IMR-90 (cell line): ENCODE data around the gene FBXL7. TPM values are rescaled to one million over a fixed set of nuclear protein-coding genes. Genes with fewer than 3 reads are reported as not detected.

Experiments
- ATAC-seq: fragments of 200-7000 bp; cut with Tn5 transposase; 2 replicates; pipeline ENCODE4 v1.9.1; 2020; ENCODE audit warnings: low read depth, mild to moderate bottlenecking, moderate library complexity
- BruUV-seq: library from RNA; stranded (reverse); fragments of 400-500 nt; replicated peaks from 2 replicates; lab custom pipeline; 2021; lab: Mats Ljungman, UMichigan
- CTCF ChIA-PET: fragments of 300-600 bp; formaldehyde crosslinking; extraction: SDS; loops from one replicate; lab custom pipeline; 2021; ENCODE audit warnings: antibody characterized with exemption; lab: Yijun Ruan, JAX
- POLR2A ChIA-PET: fragments of 300-600 bp; sonication (Branson Sonifier 250); formaldehyde crosslinking; loops from one replicate; lab custom pipeline; 2022; ENCODE audit warnings: antibody characterized with exemption; ENCODE audit not compliant: unreplicated experiment; lab: Charles Lee
- DNase-seq: peaks from one replicate; pipeline ENCODE4 v3.0.0; 2013
- H2AFZ ChIP-seq: replicated peaks from 2 replicates; pipeline ENCODE3; 2013; ENCODE audit warnings: low read length, mild to moderate bottlenecking; ENCODE audit not compliant: poor library complexity
- H2AK5ac ChIP-seq: 2 replicates; pipeline ENCODE4 v1.6.1; 2013; ENCODE audit warnings: low read depth, low read length, inconsistent platforms
- H2AK9ac ChIP-seq: replicated peaks from 2 replicates; pipeline ENCODE3; 2013; ENCODE audit warnings: mild to moderate bottlenecking, low read depth, low read length, moderate library complexity; ENCODE audit not compliant: poor library complexity
- H2BK120ac ChIP-seq: 2 replicates; pipeline ENCODE4 v1.6.1; 2013; ENCODE audit warnings: low read depth, low read length, inconsistent platforms
- H2BK15ac ChIP-seq: 3 replicates; pipeline ENCODE4 v1.6.1; 2013; ENCODE audit warnings: low read depth, low read length, inconsistent platforms
- H2BK20ac ChIP-seq: 2 replicates; pipeline ENCODE4 v1.6.1; 2013; ENCODE audit warnings: low read depth, mild to moderate bottlenecking, inconsistent platforms, low read length, moderate library complexity
- H2BK5ac ChIP-seq: 2 replicates; pipeline ENCODE4 v1.6.1; 2013; ENCODE audit warnings: mild to moderate bottlenecking, low read depth, low read length, inconsistent platforms; ENCODE audit not compliant: poor library complexity, severe bottlenecking
- H3K14ac ChIP-seq: replicated peaks from 2 replicates; pipeline ENCODE4 v1.6.1; 2013; ENCODE audit warnings: low read depth, low read length, inconsistent platforms
- H3K18ac ChIP-seq: 2 replicates; pipeline ENCODE4 v1.6.1; 2013; ENCODE audit warnings: low read depth, low read length, control low read depth
- H3K23ac ChIP-seq: 2 replicates; pipeline ENCODE4 v1.6.1; 2013; ENCODE audit warnings: low read depth, low read length, inconsistent platforms
- H3K27ac ChIP-seq: 2 replicates; pipeline ENCODE4 v1.5.1; 2013; ENCODE audit warnings: mild to moderate bottlenecking, control low read depth, low read length; ENCODE audit not compliant: insufficient read depth
- H3K27me3 ChIP-seq: 2 replicates; pipeline ENCODE4 v1.6.1; 2013; ENCODE audit warnings: low read length; ENCODE audit not compliant: control insufficient read depth, insufficient read depth
- H3K36me3 ChIP-seq: 2 replicates; pipeline ENCODE4 v1.6.1; 2013; ENCODE audit warnings: low read length, mixed read lengths; ENCODE audit not compliant: control insufficient read depth, insufficient read depth
- H3K4ac ChIP-seq: 2 replicates; pipeline ENCODE4 v1.6.1; 2013; ENCODE audit warnings: low read depth, low read length, inconsistent platforms
- H3K4me1 ChIP-seq: 2 replicates; pipeline ENCODE4 v1.6.1; 2013; ENCODE audit warnings: low read length, mixed read lengths; ENCODE audit not compliant: control insufficient read depth, insufficient read depth
- H3K4me2 ChIP-seq: 2 replicates; pipeline ENCODE4 v1.6.1; 2013; ENCODE audit warnings: low read depth, mild to moderate bottlenecking, control low read depth, low read length, moderate library complexity
- H3K4me3 ChIP-seq: 2 replicates; pipeline ENCODE4 v1.5.1; 2013; ENCODE audit warnings: low read depth, mild to moderate bottlenecking, control low read depth, low read length, moderate library complexity; ENCODE audit not compliant: insufficient read depth
- H3K56ac ChIP-seq: 2 replicates; pipeline ENCODE4 v1.6.1; 2013; ENCODE audit warnings: low read length, inconsistent platforms; ENCODE audit not compliant: insufficient read depth; ENCODE audit errors: extremely low read depth
- H3K79me1 ChIP-seq, 2 experiments: 2 replicates each; pipeline ENCODE4 v1.6.1; 2013; ENCODE audit warnings: low read length in 2 of 2, inconsistent platforms in 1 of 2, low read depth in 1 of 2
- H3K9ac ChIP-seq: 2 replicates; pipeline ENCODE4 v1.6.1; 2013; ENCODE audit warnings: low read depth, low read length, control low read depth
- H3K9me1 ChIP-seq: 2 replicates; pipeline ENCODE4 v1.6.1; 2013; ENCODE audit warnings: low read length, inconsistent platforms; ENCODE audit not compliant: insufficient read depth
- H3K9me3 ChIP-seq: 2 replicates; pipeline ENCODE4 v1.6.1; 2013; ENCODE audit warnings: low read length; ENCODE audit not compliant: control insufficient read depth, insufficient read depth
- H4K20me1 ChIP-seq: 2 replicates; pipeline ENCODE4 v1.6.1; 2013; ENCODE audit warnings: low read length, inconsistent platforms; ENCODE audit not compliant: insufficient read depth
- H4K5ac ChIP-seq: 2 replicates; pipeline ENCODE4 v1.6.1; 2013; ENCODE audit warnings: mild to moderate bottlenecking, low read depth, low read length, control low read depth
- H4K8ac ChIP-seq, 2 experiments: 2 replicates each; pipeline ENCODE4 v1.6.1; 2013; ENCODE audit warnings: low read depth in 2 of 2, low read length in 2 of 2, control low read depth in 1 of 2, inconsistent platforms in 1 of 2
- H4K91ac ChIP-seq: 2 replicates; pipeline ENCODE4 v1.6.1; 2013; ENCODE audit warnings: low read depth, low read length, inconsistent platforms; ENCODE audit not compliant: insufficient read depth
- BHLHE40 ChIP-seq: fragments of 150-350 bp; IDR thresholded peaks from 2 replicates; pipeline ENCODE4 v1.6.1; 2016; ENCODE audit warnings: mild to moderate bottlenecking, low read depth, low read length
- CEBPB ChIP-seq: IDR thresholded peaks from 2 replicates; pipeline ENCODE4 v1.6.1; 2012; ENCODE audit warnings: low read depth, low read length, improper control_type of control experiment
- CHD1 ChIP-seq: IDR thresholded peaks from 2 replicates; pipeline ENCODE4 v1.6.1; 2012; ENCODE audit warnings: low read depth, low read length, improper control_type of control experiment
- CTCF ChIP-seq: conservative IDR thresholded peaks from 2 replicates; pipeline ENCODE4 v1.5.1; 2012; ENCODE audit warnings: mild to moderate bottlenecking, low read depth, low read length, improper control_type of control experiment
- ELK1 ChIP-seq: fragments of 150-350 bp; IDR thresholded peaks from 2 replicates; pipeline ENCODE4 v1.6.1; 2016; ENCODE audit warnings: low read depth, mild to moderate bottlenecking, low read length, moderate library complexity, borderline replicate concordance
- FOS ChIP-seq: fragments of 150-350 bp; IDR thresholded peaks from 2 replicates; pipeline ENCODE4 v1.6.1; 2016; ENCODE audit warnings: low read depth, low read length
- MAFK ChIP-seq: IDR thresholded peaks from 2 replicates; pipeline ENCODE4 v1.6.1; 2012; ENCODE audit warnings: low read depth, low read length, improper control_type of control experiment
- MAZ ChIP-seq: IDR thresholded peaks from 2 replicates; pipeline ENCODE4 v1.6.1; 2012; ENCODE audit warnings: low read depth, mild to moderate bottlenecking, low read length, improper control_type of control experiment, moderate library complexity, borderline replicate concordance
- MXI1 ChIP-seq: IDR thresholded peaks from 2 replicates; pipeline ENCODE4 v1.6.1; 2012; ENCODE audit warnings: low read depth, mild to moderate bottlenecking, low read length, moderate library complexity, borderline replicate concordance
- NFE2L2 ChIP-seq: fragments of 150-350 bp; IDR thresholded peaks from 2 replicates; pipeline ENCODE4 v1.6.1; 2016; ENCODE audit warnings: low read depth, mild to moderate bottlenecking, low read length
- POLR2A ChIP-seq: IDR thresholded peaks from 2 replicates; pipeline ENCODE4 v1.6.1; 2012; ENCODE audit warnings: mild to moderate bottlenecking, low read depth, low read length
- RAD21 ChIP-seq: IDR thresholded peaks from 2 replicates; pipeline ENCODE4 v1.6.1; 2012; ENCODE audit warnings: low read length, improper control_type of control experiment
- RCOR1 ChIP-seq: IDR thresholded peaks from 2 replicates; pipeline ENCODE4 v1.6.1; 2012; ENCODE audit warnings: mild to moderate bottlenecking, low read length, improper control_type of control experiment; ENCODE audit not compliant: insufficient replicate concordance
- RFX5 ChIP-seq: IDR thresholded peaks from 2 replicates; pipeline ENCODE4 v1.8.0; 2012; ENCODE audit warnings: low read depth, mild to moderate bottlenecking, low read length, moderate library complexity
- SMC3 ChIP-seq: fragments of 150-350 bp; IDR thresholded peaks from 2 replicates; pipeline ENCODE4 v1.6.1; 2016; ENCODE audit warnings: low read depth, mild to moderate bottlenecking, antibody characterized with exemption, low read length, moderate library complexity
- USF2 ChIP-seq: fragments of 150-350 bp; IDR thresholded peaks from 2 replicates; pipeline ENCODE4 v1.6.1; 2017; ENCODE audit warnings: mild to moderate bottlenecking, antibody characterized with exemption, low read length, low read depth
- WGBS, 2 experiments: methylation state at CpG; one replicate each; pipeline versions ENCODE4 v1.1.5 to v1.1.7; 2013; ENCODE audit warnings: missing lambda C conversion rate in 2 of 2; ENCODE audit not compliant: insufficient read length in 1 of 2; ENCODE audit errors: extremely low coverage in 2 of 2; 5-methylcytosine and 5-hydroxymethylcytosine counted together
- dilution Hi-C: fragments of 300-500 bp; cut with HindIII; formaldehyde crosslinking; loops from one replicate; pipeline ENCODE4 v1.14.3; 2018; ENCODE audit warnings: low sequenced_read_pairs; ENCODE audit not compliant: unreplicated experiment
- in situ Hi-C: fragments of 300-500 bp; cut with MboI; formaldehyde crosslinking; loops from 3 replicates; pipeline ENCODE4 v1.14.3; 2019; ENCODE audit warnings: low sequenced_read_pairs, inconsistent platforms, mixed read lengths
- intact Hi-C: fragments of 100-400 bp; cut with micrococcal nuclease; formaldehyde crosslinking; loops from 2 replicates; pipeline ENCODE4 v1.10.0; 2022
- polyA plus RNA-seq, 3 experiments: library from polyadenylated mRNA; depleted of rRNA; stranded (reverse); fragments of >200 nt; gene quantifications; 2 replicates each; pipeline ENCODE4 v1.2.3, GENCODE V29; 2012; ENCODE audit warnings: low replicate concordance in 1 of 3
- total RNA-seq: library from RNA; depleted of rRNA; stranded (reverse); fragments of >200 nt; gene quantifications from 2 replicates; pipeline ENCODE4 v1.2.3, GENCODE V29; 2012

Gene FBXL7
- total and polyA plus RNA-seq, 2 of the 4 experiments (the other 2 are of a cell fraction), result 4.1 to 10.2 TPM

- Histone ChIP-seq H3K9me1 (peaks cover 4% of the 10 kb centered on the region; the same call in 1 of the 2 replicates), H3K9ac (no peak overlapping the region), H4K8ac (no peak overlapping the region), H3K4ac (no peak overlapping the region), H3K79me1 (peaks cover 1 to 18% of the 10 kb centered on the region in 2 experiments; a peak in 1 of 4 replicates), H3K18ac (no peak overlapping the region), H3K4me1 (no peaks in the 10 kb centered on the region; the same call in 1 of the 2 replicates), H3K56ac (no peak overlapping the region), H4K5ac (no peak overlapping the region), H4K20me1 (peaks cover 7% of the 10 kb centered on the region), H3K36me3 (no peaks in the 10 kb centered on the region), H4K91ac (no peak overlapping the region), H2AK5ac (no peak overlapping the region), H2AK9ac (no peak overlapping the region), H2BK5ac (no peak overlapping the region), H2BK15ac (no peak overlapping the region), H3K9me3 (no peaks in the 10 kb centered on the region), H3K4me3 (no peak overlapping the region), H3K23ac (no peak overlapping the region), H2BK120ac (no peak overlapping the region), H3K27me3 (no peaks in the 10 kb centered on the region), H2BK20ac (no peak overlapping the region), H3K14ac (no peak overlapping the region), H2AFZ (no peak overlapping the region), H3K27ac (no peak overlapping the region), H3K4me2 (no peak overlapping the region)
- BruUV-seq, result no TSS peak
- TF ChIP-seq FOS (no peak), MXI1 (no peak), POLR2A (no peak), MAFK (no peak), RCOR1 (no peak), RAD21 (no peak), ELK1 (no peak), USF2 (no peak), SMC3 (no peak), NFE2L2 (no peak), CTCF (no peak), MAZ (no peak), CEBPB (no peak), CHD1 (no peak), BHLHE40 (no peak), RFX5 (no peak)
- ChIA-PET CTCF (no interaction called here), POLR2A (no interaction called here)
- intact Hi-C loops, result no loop called here
- WGBS, 2 experiments, result 100% methylated on average over 2 of the region's 5 CpGs; no CpG with 5 or more reads in 1 of the 2 experiments
- in situ Hi-C loops, result no loop called here
- DNase-seq (no peak), ATAC-seq (no peak)
- dilution Hi-C loops, result no loop called here
Observed at GRCh38 chr5:15785531-15785981, 285.6 kb downstream of the FBXL7 start.
